Measurements from ENCODE around the gene SORCS3.

The SORCS3 gene

DNA sequence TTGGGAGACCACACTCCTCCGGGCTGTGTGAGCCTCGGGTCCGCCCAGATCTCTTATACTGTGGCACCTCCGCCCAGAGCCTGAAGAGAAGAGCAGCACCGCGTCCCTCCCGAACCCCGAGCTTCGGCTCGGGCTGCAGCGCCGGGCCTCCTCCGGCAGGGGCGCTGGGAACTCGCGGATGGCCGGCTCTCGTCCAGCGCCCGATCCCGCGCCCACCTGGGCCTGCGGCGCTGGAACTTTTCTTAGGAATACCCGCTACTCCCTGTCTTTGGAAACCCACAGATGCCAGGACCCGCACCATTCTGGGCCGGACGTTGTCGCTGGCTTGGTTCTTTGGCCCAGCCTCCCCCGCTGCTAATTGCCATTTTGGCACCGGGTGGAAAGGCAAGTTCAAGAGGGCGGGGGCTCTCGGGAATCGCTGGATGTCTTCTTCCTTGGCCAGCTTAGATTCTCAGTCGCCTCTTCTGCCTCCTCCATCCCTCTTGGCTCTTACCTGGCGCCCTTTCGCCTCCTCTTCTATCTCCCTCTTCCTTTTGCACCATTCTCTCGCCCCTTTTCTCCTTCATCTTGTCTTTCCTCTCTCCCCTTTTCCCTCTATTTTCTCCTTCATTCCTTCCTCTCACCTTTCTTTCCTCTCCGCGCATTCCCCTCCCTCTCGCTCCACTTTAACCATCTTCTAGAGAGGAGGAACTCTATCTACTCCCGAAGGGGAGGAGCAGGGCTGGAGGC is 2.1 kb upstream of the SORCS3 start:
- no peaks in the 10 kb centered on the region for H3K36me3 Mint-ChIP-seq
- peaks cover 24% of the 10 kb centered on the region for H3K27me3 Mint-ChIP-seq
- DNase-seq (ENCODE audit: low spot score in 2 of 2) (no peak), ATAC-seq (ENCODE audit: low read depth) (no peak)
- no peak overlapping the region for H3K4me3 Mint-ChIP-seq
- peaks cover 3% of the 10 kb centered on the region for H3K4me1 Mint-ChIP-seq
- H3K9me3 Mint-ChIP-seq: peaks cover 2% of the 10 kb centered on the region
- no peak overlapping the region for H3K27ac Mint-ChIP-seq

DNA sequence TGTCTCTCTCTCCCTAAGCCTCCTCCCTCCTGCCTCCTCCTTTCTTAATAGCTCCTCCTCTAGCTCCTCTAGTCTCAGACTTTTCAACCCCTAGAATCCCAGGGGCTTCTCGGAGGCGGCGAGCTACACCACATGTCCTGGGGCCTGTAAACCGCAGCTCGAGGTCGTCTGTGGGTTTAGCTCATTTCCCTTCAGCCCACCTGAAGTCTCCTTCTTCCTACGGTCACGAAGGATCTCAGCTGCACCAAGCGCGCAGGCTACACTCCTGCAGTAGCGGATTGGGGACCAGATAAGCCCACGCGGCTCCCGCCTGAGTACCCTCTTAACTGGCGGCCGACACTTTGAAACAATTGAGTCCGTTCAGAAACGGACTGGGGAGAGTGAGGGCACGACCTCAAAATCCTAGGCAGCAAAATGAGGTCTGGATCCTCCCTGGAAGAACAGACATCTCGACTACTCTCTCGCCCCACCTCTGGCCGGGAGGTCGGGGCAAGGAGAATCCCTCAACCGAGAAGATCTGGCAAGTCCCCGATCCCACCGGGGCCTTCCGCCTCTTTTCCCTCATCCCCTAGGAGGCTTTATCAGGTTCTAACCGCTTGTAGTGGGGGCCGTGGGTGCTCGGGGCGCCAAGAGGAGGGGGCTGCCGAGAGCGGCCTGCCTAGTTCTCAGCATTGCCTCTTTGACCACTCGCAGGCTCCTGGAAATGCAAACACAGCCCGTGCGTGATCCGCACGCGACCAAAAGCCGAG is 1.3 kb upstream of the SORCS3 start:
- DNase-seq (ENCODE audit: low spot score in 2 of 2) (no peak), ATAC-seq (ENCODE audit: low read depth) (no peak)
- Mint-ChIP-seq H3K27ac (no peak overlapping the region), H3K9me3 (peaks cover 2% of the 10 kb centered on the region), H3K4me3 (no peak overlapping the region), H3K36me3 (no peaks in the 10 kb centered on the region), H3K4me1 (peaks cover 3% of the 10 kb centered on the region), H3K27me3 (peaks cover 30% of the 10 kb centered on the region)

DNA sequence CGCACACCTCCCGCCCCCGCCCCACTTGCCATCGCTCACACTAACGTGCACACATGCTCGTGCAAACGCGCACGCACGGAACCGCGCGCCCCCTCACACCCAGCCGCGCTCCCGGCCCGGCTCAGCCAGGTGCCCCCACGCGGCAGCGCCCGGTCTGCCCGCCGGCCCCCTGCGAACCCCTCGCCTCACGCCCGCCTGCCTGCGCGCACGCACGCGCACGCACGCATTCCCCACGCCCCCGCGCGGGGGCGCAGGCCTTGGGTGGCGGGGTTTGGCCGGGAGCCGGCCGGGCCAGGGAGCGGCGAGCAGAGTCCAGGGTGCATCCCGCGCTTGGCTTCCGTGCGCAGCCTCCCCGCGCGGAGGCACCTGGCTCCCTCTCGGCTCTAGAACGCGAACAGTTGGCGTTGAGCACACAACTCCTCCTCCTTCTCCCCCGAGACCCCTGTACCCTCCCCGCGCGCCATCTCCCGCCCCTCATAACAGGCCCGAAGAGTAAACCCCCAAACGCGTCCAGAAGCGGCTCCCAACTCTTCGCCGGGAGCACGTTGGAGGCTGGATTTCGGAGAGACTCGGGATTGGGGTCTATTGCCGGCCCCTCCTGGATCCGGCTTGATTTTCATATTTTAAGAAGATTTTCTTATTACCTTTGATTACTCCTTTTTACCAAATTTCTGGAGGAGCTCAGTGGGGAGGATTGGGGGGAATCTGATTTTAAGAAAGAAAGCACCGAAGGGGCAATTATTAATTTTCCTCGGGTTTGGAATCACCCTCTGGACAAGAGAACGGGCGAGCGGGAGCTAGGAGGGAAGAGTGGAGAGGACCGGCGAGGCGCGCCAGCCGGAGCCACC is 527 bp upstream of the SORCS3 start:
- no peaks in the 10 kb centered on the region for H3K36me3 Mint-ChIP-seq
- peaks cover 32% of the 10 kb centered on the region for H3K27me3 Mint-ChIP-seq

DNA sequence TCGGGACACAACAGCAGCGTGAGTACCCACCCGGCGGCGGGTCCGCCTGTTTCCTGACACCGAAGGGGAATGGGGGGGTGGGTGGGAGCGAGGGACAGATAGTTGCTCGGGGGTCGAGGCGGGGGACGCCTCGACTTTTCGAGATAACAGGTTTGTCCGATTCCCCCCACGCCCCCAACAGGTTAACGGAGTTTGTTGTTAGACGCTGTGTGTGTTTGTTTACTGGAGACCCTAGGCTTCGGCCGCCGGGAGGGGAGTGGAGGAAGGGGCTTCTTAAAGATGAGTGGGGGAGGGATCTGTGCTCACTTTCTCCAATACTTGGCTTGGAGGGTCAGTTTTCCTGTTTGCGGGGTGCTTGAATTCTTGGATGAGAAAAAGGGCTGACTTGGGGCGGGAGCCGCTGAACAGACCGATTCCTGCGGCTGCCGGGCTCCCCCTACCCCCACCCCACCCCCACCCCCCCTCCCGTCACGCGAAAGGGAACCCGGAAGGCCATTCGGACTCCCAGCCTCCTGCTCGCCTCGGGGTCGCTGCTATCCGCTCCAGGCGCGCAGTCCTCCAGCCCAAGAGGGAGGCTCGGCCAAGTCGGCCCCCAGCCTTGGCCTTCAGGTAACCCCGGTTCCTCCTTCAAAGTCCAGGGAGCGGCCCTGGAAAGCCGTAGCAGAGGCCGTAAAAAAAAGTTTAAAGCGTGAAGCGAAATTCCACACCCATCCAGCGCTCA is 1.0 kb downstream of the SORCS3 start:
- Mint-ChIP-seq H3K27me3 (peaks cover 30% of the 10 kb centered on the region), H3K9me3 (peaks cover 2% of the 10 kb centered on the region), H3K27ac (no peak overlapping the region), H3K4me1 (peaks cover 3% of the 10 kb centered on the region), H3K36me3 (no peaks in the 10 kb centered on the region), H3K4me3 (no peak overlapping the region)
- DNase-seq (ENCODE audit: low spot score in 2 of 2): no peak
- ATAC-seq (ENCODE audit: low read depth): no peak

More for the DNA sequence above, 527 bp upstream of the SORCS3 start:
- Mint-ChIP-seq H3K27ac (no peak overlapping the region), H3K9me3 (peaks cover 2% of the 10 kb centered on the region), H3K4me3 (no peak overlapping the region), H3K4me1 (peaks cover 3% of the 10 kb centered on the region)
- ATAC-seq (ENCODE audit: low read depth) (no peak), DNase-seq (ENCODE audit: low spot score in 2 of 2) (no peak)

DNA sequence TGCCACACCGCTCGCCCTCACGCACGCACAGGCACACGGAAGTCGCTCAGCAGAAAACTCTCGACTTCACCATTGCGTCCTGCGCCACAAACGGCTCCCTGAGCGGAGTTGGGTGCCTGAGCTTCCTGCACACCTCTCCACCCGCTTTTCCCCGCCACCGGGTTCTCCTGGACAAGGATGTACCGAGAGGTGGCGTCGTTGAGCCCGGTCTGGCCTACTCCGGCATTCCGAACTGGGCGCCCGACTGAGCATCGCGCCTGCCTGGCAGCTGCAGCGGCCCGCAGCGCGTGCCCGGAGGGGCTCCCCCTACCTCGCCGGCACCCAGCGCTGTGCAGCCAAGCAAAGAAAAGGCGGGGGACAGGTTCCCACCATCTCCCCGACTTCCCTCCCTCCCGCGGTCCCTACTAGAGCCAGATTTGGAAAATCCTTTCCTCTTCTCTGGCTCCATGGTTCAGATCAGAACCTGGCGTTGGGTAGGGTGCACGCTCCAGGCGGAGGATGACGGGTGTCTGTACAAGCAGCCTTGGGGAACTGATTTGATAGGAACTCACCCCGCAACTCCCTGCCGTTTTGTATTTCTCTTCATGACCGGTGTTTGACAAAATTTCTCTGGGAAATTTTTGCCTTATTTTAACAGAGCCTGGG is 1.7 kb downstream of the SORCS3 start:
- Mint-ChIP-seq H3K4me3 (no peak overlapping the region), H3K36me3 (no peaks in the 10 kb centered on the region), H3K27me3 (peaks cover 27% of the 10 kb centered on the region), H3K9me3 (peaks cover 1% of the 10 kb centered on the region), H3K27ac (no peak overlapping the region), H3K4me1 (peaks cover 1% of the 10 kb centered on the region)
- DNase-seq (ENCODE audit: low spot score in 2 of 2) (no peak), ATAC-seq (ENCODE audit: low read depth) (no peak)

DNA sequence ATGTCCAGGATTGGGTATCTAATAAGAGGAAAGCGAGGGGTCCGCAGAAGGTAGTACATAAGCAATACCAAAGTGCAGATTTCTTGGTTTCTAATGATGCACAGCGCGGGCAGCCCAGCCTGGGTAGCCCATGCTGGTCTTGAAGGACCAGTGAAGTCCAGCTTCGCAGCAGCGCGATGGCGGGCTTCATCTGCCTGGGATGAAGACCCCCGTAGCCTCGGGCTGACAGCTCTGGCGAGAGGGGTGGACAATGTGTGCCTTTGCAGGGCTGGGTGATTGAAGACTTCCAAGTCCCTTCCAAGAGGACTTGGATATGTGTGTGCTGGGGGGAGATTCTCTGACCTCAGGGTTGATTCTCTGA is 2.2 kb downstream of the SORCS3 start:
- no peaks in the 10 kb centered on the region for H3K36me3 Mint-ChIP-seq
- H3K4me1 Mint-ChIP-seq: no peaks in the 10 kb centered on the region
- H3K9me3 Mint-ChIP-seq: no peaks in the 10 kb centered on the region
- H3K27ac Mint-ChIP-seq: no peak overlapping the region
- DNase-seq (ENCODE audit: low spot score in 2 of 2) (no peak), ATAC-seq (ENCODE audit: low read depth) (no peak)
- H3K27me3 Mint-ChIP-seq: peaks cover 26% of the 10 kb centered on the region
- no peak overlapping the region for H3K4me3 Mint-ChIP-seq

DNA sequence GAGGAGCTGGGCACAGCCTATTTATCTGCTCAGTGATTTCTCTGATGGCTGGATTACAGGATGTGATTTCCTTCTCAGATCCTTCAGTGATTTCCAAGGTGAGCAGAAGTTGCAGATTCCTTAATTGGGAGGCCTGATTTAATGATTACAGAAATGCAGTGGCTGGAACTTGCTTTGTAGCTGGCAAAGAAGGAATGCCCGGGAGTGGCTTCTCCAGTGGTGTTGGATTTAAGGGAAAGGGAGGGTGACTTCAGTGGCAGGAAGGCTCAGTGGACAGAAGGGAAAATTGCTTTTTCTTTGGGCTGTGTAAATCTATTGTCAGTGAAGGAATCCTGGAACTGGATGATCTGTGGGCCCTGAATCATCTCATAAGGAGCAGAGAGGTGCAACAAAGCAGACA is 5.1 kb downstream of the SORCS3 start:
- Mint-ChIP-seq H3K4me1 (no peaks in the 10 kb centered on the region), H3K27ac (no peak overlapping the region), H3K36me3 (no peaks in the 10 kb centered on the region), H3K27me3 (peaks cover 20% of the 10 kb centered on the region), H3K4me3 (no peak overlapping the region), H3K9me3 (no peaks in the 10 kb centered on the region)
- no peak for DNase-seq (ENCODE audit: low spot score in 2 of 2)
- ATAC-seq (ENCODE audit: low read depth): no peak

DNA sequence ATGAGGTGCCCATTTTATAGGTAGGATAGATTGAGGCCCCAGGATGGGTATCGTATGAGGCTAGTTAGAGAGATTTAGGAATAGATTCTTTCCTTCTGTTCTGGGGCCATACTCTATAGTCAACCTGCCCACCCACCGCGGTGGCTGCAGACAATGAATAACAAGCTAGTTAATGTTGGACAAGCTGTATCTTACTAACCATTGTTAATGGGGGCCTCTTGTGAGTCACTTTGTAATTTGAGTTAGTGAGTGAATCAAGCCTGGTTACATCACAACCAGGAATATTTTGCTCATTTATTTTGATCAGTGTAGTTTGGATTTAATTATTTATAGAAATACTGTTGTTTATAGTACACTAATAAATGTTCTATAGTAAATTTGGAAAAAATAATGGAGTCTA is 7.3 kb downstream of the SORCS3 start:
- H3K27me3 Mint-ChIP-seq: peaks cover 18% of the 10 kb centered on the region
- H3K4me1 Mint-ChIP-seq: no peaks in the 10 kb centered on the region
- H3K36me3 Mint-ChIP-seq: no peaks in the 10 kb centered on the region
- DNase-seq (ENCODE audit: low spot score in 2 of 2) (no peak), ATAC-seq (ENCODE audit: low read depth) (no peak)
- no peak overlapping the region for H3K27ac Mint-ChIP-seq
- no peak overlapping the region for H3K4me3 Mint-ChIP-seq
- no peaks in the 10 kb centered on the region for H3K9me3 Mint-ChIP-seq

DNA sequence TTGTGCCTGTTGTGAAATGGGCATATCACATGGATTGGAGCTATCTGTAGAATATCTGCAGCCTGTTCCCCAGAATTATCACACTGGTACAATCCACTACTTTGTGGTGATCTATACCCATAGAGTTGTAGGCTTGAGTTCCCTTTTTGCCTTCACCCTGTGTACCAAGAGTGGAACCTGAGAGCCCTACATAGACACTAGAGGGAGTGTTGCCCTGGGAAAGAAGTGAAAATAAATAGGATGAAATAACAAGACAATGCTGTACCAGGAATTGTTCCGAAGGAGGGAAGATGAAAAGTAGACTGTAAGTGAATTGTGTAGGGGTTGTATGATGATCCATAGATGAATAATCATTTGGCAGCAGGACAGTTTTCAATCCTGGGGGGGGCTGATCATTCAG is 9.0 kb downstream of the SORCS3 start:
- no peaks in the 10 kb centered on the region for H3K4me1 Mint-ChIP-seq
- ATAC-seq (ENCODE audit: low read depth) (no peak), DNase-seq (ENCODE audit: low spot score in 2 of 2) (no peak)
- H3K4me3 Mint-ChIP-seq: no peak overlapping the region
- no peaks in the 10 kb centered on the region for H3K9me3 Mint-ChIP-seq
- H3K36me3 Mint-ChIP-seq: no peaks in the 10 kb centered on the region
- peaks cover 10% of the 10 kb centered on the region for H3K27me3 Mint-ChIP-seq
- no peak overlapping the region for H3K27ac Mint-ChIP-seq

DNA sequence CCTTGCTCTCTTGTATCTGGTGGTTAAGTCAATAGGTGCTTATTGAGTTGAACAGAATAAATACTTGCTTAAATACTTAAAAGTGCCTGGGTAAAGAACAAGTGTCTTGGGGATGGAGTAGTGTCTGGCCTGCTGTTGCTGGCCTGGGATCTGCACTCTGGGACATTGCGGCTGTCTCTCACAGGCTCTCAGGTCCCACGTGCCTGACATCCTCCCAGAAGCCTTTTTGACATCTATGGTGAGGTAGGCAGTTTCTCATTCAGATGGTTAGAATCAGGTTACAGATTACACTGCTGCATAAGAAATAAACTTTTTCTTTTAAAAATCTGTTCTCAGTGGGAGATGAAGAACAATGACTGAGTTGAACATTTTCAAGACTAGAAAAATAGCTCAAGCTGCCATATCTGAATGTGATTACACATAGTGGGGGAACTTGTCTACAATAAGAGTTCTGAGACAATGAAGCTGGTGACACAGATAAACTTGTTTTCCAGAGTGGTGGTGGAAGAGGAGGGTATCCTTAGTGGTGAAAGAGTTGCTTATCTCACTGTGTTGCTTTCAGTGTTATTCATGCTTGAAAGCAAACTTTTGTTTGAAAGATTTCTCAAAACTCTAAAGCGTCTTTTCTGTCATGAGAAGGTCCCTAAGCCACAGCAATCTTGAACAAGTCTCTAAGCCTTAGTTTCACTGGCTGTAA is 9.7 kb downstream of the SORCS3 start:
- H3K36me3 Mint-ChIP-seq: no peaks in the 10 kb centered on the region
- H3K27ac Mint-ChIP-seq: no peak overlapping the region
- no peaks in the 10 kb centered on the region for H3K4me1 Mint-ChIP-seq
- no peak for DNase-seq (ENCODE audit: low spot score in 2 of 2)
- H3K27me3 Mint-ChIP-seq: peaks cover 10% of the 10 kb centered on the region
- ATAC-seq (ENCODE audit: low read depth): no peak
- no peaks in the 10 kb centered on the region for H3K9me3 Mint-ChIP-seq
- no peak overlapping the region for H3K4me3 Mint-ChIP-seq

DNA sequence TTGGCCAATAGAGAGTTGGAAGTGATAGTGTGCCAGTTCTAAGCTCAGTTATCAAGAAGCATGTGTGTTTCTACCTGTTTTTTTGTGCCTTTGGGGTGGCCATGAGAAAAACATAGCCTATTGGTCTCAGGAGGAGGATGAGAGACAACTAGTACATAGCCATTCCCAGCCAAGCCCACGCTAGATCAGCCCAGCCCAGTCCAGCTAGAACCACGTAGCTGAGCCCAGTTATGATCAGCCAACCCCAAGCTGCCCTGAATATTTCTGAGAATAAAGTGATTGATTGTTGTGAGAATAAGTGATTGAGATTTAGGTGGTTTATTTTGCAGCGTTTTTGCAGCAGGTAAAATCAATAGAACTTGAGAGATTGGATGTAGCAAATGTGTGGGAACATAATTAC is 15.9 kb downstream of the SORCS3 start:
- H3K27ac Mint-ChIP-seq: no peak overlapping the region

DNA sequence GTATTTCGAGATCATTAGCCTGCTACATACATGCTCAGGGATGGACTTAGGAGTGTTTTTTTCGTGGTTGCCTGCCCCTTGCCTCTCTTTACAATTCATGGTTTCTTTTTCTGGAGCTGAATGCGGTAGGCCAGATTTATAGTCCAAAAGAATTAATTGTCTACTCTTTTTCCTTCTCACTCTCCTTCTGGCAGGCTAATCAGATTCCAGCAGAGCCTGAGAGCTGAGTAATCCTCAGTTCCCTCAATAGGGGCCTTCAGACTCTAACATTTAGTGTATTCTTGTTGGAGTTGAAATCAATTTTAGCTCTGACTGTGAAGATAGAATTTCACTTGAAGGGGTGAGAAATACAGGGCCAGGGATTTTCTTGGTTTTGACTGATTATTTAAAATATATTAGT is 16.4 kb downstream of the SORCS3 start:
- Mint-ChIP-seq H3K27ac (no peak overlapping the region), H3K9me3 (peaks cover 2% of the 10 kb centered on the region), H3K27me3 (peaks cover 7% of the 10 kb centered on the region), H3K36me3 (no peaks in the 10 kb centered on the region), H3K4me3 (no peak overlapping the region), H3K4me1 (no peaks in the 10 kb centered on the region)
- no peak for ATAC-seq (ENCODE audit: low read depth)
- no peak for DNase-seq (ENCODE audit: low spot score in 2 of 2)

More for the DNA sequence above, 15.9 kb downstream of the SORCS3 start:
- DNase-seq (ENCODE audit: low spot score in 2 of 2) (no peak), ATAC-seq (ENCODE audit: low read depth) (no peak)
- Mint-ChIP-seq H3K4me1 (no peaks in the 10 kb centered on the region), H3K36me3 (no peaks in the 10 kb centered on the region), H3K27me3 (peaks cover 7% of the 10 kb centered on the region), H3K4me3 (no peak overlapping the region), H3K9me3 (peaks cover 2% of the 10 kb centered on the region)

DNA sequence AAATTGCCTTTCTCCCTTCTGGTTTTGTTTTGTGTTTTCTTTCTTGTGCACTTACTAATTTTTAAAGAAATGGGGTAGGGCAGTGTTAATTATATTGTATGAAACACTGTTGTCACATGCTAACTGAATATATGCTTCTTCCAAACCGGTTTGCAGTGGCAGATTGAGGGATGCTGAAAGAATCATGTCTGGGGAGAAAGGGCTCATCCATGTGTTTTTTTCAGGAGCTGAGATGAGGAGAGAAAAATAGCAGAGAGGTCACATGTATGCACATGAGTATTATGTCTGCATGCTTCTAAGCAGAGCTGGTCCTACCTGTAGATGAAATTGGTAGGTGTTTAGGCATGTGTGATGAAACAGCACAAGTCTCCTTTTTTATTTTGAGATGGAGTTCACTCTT is 17.0 kb downstream of the SORCS3 start:
- peaks cover 7% of the 10 kb centered on the region for H3K27me3 Mint-ChIP-seq
- no peaks in the 10 kb centered on the region for H3K36me3 Mint-ChIP-seq
- no peak overlapping the region for H3K4me3 Mint-ChIP-seq
- H3K27ac Mint-ChIP-seq: no peak overlapping the region
- DNase-seq (ENCODE audit: low spot score in 2 of 2) (no peak), ATAC-seq (ENCODE audit: low read depth) (no peak)
- H3K4me1 Mint-ChIP-seq: no peaks in the 10 kb centered on the region
- peaks cover 2% of the 10 kb centered on the region for H3K9me3 Mint-ChIP-seq
